ENCODE results near the gene ANKRD39.

ANKRD39 gene

DNA sequence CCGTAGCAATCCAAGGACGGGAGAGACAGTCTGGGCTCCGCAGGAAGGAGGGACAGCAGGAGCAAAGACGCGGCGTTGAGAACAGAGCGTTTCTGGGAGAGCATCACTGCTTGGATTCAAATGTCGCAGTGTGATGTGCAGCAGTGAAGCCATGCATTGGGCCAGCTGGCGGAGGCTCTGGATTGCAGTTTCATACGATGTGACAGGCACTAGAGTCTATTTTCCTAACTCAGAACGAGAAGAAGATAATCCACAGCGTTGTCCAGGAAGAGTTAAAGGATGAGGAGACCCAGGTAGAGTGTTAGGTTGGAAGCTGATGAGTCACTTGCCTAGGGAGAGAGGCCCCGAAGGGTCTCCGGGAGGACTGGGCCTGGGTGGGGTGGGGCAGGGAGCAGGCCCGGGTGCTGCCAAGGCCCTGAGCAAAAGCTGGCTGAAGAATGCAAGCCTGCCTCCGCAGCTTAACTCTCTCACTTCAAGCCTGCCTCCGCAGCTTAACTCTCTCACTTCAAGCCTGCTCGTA, 29.7 kb upstream of the ANKRD39 start:
- DNase-seq, result no peak

DNA sequence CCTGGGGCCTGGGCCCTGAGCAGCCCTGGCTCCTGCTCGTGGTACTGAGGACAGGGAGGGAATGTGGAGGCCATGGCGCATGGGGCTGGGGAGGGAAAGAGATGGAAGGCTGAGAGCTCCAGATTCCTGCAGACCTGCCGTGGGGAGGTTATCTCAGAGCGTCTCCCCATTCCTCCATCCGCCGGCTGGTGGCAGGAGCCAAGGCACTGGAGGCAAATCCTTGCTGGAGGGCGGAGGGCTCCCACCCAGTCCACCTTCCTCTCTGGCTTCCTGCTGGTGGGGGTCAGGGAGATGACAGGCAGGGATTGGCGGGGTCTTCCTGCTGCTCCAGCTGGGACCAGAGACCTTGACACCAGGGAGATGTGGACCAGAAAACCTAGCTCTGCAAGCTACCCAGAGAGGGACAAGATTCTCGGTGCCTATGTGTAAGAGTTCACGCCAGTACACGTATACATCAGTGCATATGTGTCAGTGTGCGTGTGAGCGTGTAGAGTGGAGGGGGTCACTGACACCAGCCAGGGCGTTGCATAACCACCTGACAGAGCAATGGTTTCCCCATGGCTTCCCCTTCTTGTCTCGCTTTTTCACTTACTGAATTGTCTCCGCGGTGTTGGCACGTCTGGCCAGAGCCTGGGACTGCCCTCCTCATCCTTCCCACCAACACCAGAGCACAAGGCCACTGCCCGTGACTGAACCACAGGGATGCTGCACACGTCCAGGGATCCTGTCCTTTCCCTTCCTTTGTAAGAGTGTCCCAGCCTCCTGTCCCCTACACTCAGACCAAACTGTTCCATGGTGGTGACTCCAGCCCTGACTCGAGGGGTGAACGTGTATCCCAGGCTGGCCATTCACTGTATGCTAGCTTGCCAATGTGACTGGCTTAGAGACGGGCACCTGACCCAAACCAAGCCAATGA, 27.9 kb upstream of the ANKRD39 start:
- no peak for DNase-seq

DNA sequence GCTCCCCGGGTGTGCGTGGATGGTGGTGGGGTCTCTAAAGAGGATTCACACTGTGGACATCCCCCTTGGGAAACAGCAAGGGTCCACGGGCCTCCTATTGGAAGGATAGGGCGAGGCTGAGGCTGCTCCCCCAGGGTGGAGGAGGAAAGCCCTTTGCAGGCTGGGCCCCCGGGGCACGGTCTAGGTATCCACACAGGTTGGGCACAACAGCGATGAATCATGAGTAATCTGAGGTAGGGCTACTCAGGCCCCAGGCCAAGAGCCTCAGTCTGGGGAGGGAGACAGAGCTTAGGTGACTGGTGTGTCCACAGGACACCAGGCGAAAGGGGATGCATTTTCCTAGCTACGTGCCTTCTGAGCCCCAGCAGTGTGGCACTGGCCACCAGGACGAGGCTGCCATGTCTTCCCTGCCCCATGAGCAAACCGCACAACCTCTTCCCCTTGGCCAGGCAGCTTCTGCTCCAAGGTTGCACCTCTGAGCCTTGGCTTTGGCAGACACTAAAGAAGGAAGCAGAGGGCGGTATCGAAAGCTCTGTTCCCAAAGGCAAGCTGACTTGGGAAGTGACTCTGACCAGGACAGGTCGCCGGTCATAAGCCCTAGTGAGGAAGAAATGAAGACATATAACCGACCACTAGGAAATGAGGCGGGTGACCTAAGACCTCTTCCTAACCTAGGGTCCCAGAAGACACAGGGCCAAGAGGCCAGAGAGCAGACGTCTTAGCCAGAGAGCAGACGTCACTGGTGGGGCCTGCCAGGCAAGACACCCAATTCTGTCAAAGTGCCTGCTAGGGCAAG, 26.7 kb upstream of the ANKRD39 start:
- DNase-seq, result no peak

DNA sequence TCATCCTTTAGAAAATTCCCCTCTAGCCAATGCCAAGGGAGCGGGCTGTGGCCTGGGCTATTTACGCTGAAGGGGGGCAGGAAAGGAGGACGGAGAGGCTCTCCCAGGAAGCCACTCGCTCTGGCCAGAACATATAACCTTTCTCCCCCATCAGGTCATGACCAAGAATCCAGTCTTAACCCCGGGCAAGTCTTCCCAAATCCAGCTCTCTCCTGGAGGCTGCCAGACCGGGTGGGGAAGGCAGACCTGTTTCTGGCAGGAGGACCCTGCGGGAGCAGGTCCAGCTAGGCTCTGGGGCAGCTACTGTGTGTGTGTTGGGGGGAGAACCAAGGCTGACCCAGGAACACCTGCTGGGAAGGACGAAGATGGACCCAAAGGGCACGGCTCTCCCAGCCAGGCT, 25.5 kb upstream of the ANKRD39 start:
- DNase-seq, result no peak

DNA sequence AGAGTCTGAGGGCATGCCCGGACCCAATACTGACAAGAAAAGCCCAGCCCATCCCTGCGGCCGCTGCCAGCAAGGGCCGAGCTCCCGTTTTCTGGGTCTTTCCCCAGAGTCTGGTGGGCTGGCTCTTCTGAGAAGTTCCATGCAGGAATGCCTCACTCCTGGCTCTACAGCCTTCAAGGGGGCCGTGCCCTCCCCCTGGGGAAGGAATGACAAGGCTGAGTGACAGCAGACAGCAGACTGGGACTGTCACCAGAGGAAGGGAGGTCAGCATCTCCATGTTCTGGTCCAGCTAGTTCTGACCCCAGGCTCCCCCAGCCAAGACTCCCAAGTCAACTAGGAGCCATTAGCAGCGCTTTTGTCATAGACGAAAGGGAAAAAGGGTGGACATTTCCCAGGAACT, 25.1 kb upstream of the ANKRD39 start:
- no peak for DNase-seq

DNA sequence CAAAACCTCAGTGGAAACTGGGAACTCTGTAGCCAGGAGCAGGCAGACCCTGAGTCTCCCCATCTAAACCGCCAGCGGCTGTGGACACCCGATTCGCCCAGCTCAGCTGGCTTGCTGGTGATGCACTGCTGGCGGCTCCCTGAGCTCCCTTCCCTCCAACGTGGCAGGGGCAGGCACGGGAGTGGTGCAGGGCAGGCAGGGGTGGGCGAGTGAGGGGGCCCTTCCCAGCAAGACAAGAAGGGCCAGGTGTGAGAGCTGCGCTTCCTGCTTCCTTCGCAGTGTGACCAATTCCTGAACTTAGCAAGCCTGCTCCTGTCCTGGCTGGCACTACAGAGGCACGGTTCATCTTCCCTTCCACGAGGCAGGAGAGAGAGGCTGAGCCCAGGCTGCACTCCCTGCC, 24.4 kb upstream of the ANKRD39 start:
- DNase-seq, result no peak

DNA sequence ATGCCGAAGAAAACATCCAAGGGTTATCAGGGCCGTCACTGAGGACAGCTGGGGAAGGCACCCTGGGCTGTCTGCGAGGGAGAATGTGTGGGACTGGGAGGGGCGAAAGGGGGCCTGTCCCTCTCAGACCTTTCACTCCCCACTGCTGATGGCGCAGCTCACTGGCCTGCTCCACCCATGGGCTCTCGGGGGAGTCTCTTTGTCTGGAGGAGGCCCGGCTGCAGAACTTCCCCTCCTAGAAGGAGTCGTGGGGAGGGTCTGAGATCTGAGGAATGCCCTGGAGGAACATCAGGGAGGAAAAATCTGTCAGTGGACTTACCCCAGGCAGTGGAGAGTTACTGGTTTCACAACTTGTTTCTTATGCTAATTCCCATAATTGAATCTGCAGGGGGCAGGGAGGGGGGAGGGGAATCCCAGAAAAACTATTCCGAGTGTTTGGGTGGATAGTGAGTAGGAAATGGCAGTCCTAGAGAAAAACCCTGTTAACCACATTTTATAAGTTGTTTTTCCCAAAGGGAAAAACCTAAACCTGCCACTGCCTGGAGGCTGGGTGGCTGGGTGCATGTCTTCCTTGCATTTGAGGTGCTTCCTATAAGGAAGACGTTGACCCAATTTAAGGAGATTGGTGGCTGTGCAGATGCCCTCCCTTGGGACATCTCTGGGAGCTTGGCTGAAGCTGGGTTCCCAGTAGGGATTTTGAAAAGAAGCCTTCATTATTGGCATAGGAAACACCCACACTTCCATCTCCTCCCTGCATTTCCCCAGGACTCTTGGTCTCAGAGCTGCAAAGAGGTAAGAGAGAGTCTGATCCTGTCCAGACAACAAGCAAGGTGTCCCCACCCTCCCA, 23.8 kb upstream of the ANKRD39 start:
- no peak for DNase-seq

DNA sequence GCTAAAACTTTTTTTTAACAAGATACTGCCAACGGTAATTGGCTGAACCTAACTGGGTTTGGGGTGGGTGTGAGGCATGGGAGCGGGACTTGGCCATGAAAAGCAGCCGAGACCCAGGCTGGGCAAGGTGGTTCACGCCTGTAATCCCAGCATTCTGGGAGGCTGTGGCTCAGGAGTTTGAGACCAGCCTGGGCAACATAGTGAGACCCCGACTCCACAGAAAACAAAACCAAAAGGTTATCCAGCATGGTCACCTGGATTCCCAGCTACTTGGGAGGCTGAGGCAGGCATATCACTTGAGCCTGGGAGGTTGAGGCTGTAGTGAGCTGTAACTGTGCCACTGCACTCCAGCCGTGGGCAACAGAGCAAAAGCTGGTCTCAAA, 23.1 kb upstream of the ANKRD39 start:
- DNase-seq, result no peak

DNA sequence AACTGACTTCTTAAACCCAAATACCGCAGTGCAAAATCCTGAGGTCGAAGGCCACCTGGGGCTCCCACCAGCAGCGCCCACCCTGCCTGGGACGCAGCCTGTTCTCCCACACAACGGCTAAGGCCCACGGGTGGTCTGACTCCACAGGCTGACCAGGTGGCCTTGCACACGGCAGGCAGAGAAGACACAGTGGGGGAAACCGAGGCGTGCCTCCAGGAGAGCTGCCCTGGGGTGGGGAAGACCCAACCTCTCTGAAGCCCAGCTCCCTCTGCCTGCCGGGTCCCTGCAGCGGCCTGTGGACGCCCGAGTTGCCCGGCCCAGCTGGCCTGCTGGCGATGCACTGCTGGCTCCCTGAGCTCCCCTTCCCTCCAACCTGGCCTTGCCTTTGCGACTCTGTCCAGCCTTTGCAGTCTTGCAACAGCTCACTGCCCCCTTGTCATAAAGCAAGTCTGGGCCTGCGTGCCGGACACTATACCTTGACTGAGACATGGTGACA, 21.8 kb upstream of the ANKRD39 start:
- no peak for DNase-seq

DNA sequence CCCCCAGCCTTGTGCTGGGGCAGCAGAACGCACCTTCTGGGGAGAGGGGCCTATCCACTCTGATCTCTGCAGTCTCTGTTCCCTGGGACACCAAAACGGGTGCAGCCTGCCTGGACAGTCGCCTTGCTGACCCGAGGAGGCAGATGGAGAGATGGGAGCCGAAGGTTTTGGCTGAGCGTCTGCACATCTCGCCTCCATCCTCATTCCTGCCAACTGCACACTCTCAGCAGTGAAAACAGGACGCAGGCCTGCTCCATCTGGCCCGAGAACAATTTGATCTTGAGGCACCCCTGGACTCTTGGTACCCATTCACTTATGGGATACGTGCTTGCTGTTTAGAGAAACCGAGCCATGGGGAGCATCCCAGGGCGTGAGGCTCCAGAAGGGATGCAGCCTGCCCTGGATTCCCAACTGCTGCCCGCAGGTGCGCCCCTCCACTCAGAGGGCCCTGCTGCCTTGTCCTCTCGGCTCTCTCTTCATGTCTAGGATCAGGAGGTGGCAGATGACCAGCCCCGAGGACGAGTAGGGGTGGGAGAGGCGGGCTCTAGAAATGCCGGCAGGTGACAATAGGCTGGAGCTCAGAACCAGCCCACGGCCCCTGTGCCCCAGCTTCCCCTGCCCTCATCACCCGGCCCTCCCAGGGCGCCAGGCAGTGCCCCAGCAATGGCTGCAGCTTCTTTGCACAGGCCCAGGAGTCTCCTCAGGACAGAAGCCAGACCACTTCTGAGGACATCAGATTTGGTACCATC, 21.2 kb upstream of the ANKRD39 start:
- no peak for DNase-seq

DNA sequence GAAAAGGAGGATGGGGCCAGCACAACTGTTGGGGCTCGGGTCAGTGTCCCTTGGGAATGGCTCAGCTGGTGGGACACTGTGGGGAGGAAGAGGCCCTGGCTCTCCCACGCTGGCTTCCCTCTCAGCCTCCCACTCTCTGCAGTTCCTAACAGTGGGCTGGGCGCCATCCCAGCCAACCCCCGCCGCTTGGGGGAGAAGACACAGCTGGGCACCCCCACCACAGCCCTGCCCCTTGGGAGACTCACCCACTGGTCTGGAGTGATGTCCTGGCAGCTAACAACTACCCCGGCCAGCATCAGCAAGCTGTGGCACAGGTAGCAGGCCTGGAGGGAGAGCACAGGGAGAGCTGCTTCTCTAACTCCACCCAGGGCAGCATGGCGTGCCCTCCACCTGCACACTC, 20.4 kb upstream of the ANKRD39 start:
- DNase-seq, result no peak

DNA sequence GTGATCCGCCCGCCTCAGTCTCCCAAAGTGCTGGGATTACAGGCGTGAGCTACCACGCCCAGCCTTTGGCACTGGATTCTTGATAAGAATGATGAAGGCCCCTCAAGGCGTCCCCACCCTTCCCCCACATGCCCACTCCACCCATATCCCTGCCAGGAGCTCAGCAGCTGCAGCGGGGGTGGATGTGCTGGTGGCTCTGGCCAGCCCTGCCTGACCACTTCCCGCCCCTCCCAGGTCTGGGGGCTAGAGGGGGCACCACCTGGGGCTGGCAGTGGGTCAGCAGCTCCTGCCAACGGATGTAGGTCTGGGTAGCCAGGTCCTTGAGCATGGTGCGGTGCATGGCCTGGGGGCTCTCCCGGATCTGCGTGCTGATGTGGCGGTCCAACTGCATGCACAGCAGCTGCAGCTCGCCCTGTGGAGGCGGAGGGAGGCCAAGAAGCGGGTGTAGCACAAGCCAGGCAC, 19.8 kb upstream of the ANKRD39 start:
- no peak for DNase-seq

DNA sequence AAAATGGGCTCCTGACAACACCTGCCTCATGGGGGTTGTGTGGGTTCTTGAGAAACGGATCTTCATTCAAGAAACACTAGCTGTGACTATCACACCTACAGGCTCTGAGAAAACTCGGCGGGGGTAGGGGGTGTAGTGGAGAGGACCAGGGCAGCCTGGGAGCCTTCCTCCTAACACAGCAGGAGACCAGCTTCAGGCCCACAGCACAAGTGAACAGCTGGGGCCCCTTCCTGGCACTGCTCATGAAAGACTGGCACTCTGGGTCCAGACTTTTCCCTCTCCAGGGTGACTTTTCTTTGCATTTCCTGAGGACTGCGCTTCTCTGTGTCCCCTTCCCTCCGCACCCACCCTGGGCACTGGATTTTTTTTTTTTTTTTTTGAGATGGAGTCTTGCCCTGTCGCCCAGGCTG, 19.2 kb upstream of the ANKRD39 start:
- no peak for DNase-seq

DNA sequence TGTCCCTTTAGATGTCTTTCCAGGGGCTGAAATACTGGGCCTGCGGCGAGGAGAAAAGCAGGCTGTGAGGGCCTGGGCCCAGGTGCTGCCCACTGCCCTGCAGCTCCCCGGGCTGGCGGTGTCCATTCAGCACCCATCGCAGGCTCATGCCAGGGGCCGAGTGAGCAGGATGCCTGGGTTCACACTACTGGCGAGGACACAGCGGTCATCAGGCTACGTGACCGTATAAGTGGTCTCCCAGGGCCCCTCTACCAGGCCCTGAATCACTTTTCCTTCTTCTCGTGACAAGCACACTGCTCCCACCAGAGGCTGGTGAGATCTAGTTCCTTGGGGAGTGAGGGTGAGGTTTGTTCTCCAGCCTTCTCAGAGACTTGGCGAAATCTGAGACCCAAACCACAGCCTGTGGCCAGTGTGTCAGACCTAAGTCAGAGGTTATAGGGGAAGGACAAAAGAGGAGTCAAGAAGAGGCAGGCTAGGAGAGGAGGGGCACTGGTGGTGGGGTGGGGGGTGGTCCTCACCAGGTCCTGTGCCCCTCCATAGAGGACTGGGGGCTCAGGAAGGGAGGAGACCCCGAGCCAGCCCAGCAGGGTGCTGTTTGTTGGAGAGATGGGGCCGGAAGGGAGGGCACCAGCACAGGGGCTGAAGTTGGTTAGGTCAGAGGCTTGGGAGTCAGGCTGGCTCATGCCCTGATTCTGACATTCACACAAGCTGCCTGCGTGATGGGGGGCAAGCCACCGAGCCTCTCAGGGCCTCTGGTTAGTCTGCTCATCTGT, 18.6 kb upstream of the ANKRD39 start:
- DNase-seq, result no peak

DNA sequence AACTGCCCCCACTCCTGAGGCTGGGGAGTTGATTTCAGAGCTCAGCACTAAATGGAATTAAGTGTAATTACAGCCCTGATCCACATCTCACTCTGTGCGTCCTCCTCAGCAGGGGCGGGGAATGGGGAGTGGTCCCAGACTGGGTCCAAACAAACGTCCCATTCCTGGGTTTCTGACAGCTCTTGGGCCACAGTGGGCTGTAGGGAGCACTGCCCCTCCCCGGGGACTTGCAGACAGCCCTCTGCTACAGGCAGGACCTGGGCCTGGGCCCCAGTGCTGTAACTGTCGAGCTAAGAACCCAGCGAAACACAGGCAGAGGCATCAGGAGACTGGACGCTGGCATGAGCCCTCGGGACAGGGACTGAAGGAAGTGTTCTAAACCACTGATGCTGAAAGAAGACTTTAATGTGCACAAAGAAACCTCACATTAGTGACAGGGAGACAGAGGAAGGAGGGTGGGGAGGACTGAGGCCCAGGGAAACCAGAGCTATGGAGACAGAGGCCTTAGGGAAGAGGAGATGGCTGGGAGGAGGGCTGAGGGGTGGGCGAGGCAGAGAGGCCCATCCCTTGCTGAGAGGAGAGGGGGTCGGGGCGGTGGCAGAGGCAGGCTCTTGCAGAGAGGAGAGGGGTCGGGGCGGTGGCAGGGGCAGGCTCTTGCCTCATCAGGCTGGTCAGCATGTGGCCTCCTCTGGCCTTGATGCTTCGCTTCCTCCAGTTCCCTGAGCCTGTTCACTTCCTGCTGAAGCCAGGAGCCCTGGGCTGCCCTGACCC, 17.9 kb upstream of the ANKRD39 start:
- no peak for DNase-seq

DNA sequence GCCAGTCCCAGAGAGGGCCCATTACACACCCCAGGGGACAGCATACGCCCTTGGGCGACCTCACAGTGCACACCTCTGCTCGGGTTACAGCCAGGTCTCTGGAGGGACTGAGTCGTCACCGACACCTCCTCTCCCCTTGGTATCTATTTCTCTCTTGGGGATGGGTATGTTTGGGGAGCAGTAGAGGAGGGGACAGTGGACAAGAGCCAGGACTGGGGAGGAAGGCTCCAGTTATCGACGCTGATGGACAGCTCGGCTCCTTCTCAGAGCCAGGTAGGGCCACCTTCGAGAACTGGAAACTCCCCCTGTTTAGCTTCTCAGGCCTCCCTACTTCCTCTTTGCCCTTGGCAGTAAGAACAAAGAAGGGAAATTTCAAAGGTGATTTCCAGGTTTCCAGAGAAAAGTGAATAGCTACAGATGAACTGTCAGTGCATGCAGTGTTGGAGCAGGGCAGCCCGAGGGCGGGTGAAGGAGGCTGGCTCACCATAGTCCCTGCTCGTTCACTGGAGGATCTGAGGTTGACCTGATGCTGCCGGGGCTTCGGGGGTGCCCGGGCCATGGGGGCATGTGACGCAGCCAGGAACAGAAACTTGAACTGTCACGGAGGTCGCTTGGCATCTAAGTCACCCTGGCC, 16.5 kb upstream of the ANKRD39 start:
- DNase-seq, result no peak

DNA sequence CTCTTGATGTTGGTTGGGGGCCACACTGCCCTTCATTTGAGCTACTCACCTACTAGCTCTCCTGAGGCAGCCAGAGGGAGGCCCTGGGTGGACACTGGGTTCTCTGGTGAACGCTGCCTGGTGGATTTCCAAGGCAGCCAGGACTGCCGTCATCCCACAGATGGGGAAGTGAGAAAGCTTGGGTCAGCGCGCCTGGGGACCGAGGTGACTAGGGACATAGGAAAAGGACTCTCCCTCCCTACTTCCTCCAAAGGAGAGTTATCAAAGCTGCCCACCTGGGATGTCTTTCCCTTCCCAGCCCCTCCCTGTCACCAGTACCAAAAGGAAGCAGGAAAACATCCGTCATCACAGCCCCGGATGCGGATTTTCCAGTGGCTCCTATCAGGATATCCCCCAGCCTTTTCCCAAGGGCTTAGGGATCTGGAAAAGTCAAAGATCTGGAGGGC, 15.9 kb upstream of the ANKRD39 start:
- no peak for DNase-seq

DNA sequence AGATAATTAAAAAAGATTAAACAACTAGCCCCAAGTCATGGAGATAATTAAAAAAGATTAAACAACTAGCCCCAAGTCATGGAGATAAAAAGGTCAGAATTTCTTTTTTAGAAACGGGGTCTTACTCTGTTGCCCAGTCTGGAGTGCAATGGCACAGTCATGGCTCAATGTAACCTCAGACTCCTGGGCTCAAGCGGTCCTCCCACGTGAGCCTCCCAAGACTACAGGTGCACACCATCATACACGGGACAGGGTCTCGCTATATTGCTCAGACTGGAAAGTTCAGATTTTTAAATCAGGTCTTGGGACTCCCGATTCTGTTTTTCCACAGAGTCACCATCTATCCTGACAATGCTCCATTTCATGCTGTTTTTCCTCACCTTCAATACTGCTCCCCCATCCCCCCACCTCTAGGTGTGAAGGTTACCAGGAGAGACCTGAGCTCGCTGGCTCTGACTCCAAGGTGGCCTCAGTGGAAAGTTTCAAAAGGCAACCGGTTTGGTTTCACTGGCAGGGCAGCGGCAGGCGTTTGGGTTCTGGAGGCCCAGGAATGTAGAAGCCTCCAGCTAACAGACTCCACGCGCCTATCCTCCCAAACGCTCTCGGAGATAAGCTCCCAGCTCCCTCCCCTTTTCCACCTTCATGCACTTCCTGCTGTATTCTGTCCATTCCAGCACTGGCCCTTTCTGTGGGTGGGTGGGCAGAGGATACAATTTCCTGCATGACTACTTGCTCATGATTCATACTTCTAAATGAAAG, 15.0 kb upstream of the ANKRD39 start:
- DNase-seq, result no peak

All from NCI-H345 (cell line).